Measurements from ENCODE around the gene PAX7. TPM values are rescaled to one million over a fixed set of nuclear protein-coding genes. Genes with fewer than 3 reads are reported as not detected.

Gene PAX7
- total and polyA plus RNA-seq, 2 donors (not counting 1 experiment from before 2014, with no cell fraction given), result not detected

- Histone ChIP-seq H3K79me2 (ENCODE audit: control insufficient read depth, insufficient read depth, low read length) (no peaks in the 10 kb centered on the region), H3K4me3 (ENCODE audit: control extremely low read depth in 1 of 5, extremely low read depth in 1 of 5, insufficient read depth in 1 of 5, low read depth in 2 of 5, low read length in 4 of 5) (no peak overlapping the region), H3K4me2 (replicated peaks; ENCODE audit: low read depth, low read length, poor library complexity, severe bottlenecking) (no peak overlapping the region), H4K20me1 (ENCODE audit: control insufficient read depth, insufficient read depth, low read length, poor library complexity, severe bottlenecking) (no peaks in the 10 kb centered on the region), H3K36me3 (replicated peaks in 1 of 2; ENCODE audit: control extremely low read depth in 1 of 2, control insufficient read depth in 1 of 2, extremely low read depth in 1 of 2, insufficient read depth in 2 of 2, low read length in 1 of 2) (no peaks in the 10 kb centered on the region), H3K27me3 (replicated peaks in 1 of 4; ENCODE audit: control extremely low read depth in 1 of 4, control insufficient read depth in 3 of 4, insufficient read depth in 4 of 4, low read length in 3 of 4) (peaks cover 0 to 3% (median 1%) of the 10 kb centered on the region in 4 experiments), H3K27ac (ENCODE audit: low read length in 2 of 2) (no peak overlapping the region), H3K4me1 (ENCODE audit: control insufficient read depth in 2 of 2, insufficient read depth in 2 of 2, low read length in 2 of 2) (no peaks in the 10 kb centered on the region), H3K9me3 (ENCODE audit: control extremely low read depth in 1 of 3, control insufficient read depth in 2 of 3, insufficient read depth in 1 of 3, low read length in 2 of 3) (peaks cover 0 to 7% (median 0%) of the 10 kb centered on the region in 3 donors), H3K9ac (ENCODE audit: low read length) (no peak overlapping the region), H2AFZ (ENCODE audit: insufficient read depth, low read depth, low read length, poor library complexity, severe bottlenecking) (no peak overlapping the region)
- peaks cover 29% of the 10 kb centered on the region for H3K27me3 Mint-ChIP-seq
- no peaks in the 10 kb centered on the region for H3K9me3 Mint-ChIP-seq (ENCODE audit: insufficient read depth)
- intact Hi-C loops (cut with micrococcal nuclease), result no loop called here
- no peak overlapping the region for H3K4me3 Mint-ChIP-seq
- POLR2A ChIA-PET, result no interaction called here
- DNase-seq, result no peak
- TF ChIP-seq EZH2 (IDR thresholded peaks at IDR 0.05; ENCODE audit: borderline replicate concordance, insufficient read depth, low read depth, low read length, poor library complexity, severe bottlenecking) (no peak), CTCF (IDR thresholded peaks at IDR 0.05) (no peak)
- ATAC-seq (ENCODE audit: low read depth), result no peak
- 79% methylated on average over 2 of the region's 6 CpGs for WGBS (ENCODE audit: insufficient coverage)
- CTCF ChIA-PET, result no interaction called here
- H3K4me1 Mint-ChIP-seq, result no peaks in the 10 kb centered on the region
- no peak overlapping the region for H3K27ac Mint-ChIP-seq
Measured at GRCh38 chr1:18739408-18739807, 108.8 kb downstream of the PAX7 start.

DNA sequence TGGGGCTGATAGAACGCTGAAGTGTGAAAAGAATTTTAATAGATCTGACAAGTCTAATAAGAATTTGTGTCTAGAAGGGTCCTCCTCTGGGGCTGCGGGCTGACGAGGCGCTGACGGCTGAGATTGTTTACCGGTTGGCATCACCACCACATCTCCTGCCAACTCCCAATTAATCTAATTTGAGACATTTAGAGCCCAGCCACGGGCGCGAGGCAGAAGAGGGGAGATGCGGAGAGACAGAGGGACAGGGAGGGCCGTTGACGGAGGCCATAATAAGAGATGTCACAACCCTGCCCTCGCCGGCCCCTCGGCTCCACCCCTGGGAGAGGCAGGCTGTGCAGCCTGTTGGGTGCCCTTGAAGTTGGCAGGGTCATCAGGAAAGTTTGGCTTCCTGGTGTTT is 109.3 kb downstream of the PAX7 start:
- Histone ChIP-seq H2AFZ (ENCODE audit: insufficient read depth, low read depth, low read length, poor library complexity, severe bottlenecking) (no peak overlapping the region), H3K27me3 (replicated peaks in 1 of 4; ENCODE audit: control extremely low read depth in 1 of 4, control insufficient read depth in 3 of 4, insufficient read depth in 4 of 4, low read length in 3 of 4) (peaks cover 0 to 3% (median 0%) of the 10 kb centered on the region in 4 experiments), H3K4me2 (replicated peaks; ENCODE audit: low read depth, low read length, poor library complexity, severe bottlenecking) (no peak overlapping the region), H3K9ac (ENCODE audit: low read length) (no peak overlapping the region), H3K9me3 (ENCODE audit: control extremely low read depth in 1 of 3, control insufficient read depth in 2 of 3, insufficient read depth in 1 of 3, low read length in 2 of 3) (peaks cover 0 to 8% (median 0%) of the 10 kb centered on the region in 3 donors), H3K79me2 (ENCODE audit: control insufficient read depth, insufficient read depth, low read length) (no peaks in the 10 kb centered on the region), H4K20me1 (ENCODE audit: control insufficient read depth, insufficient read depth, low read length, poor library complexity, severe bottlenecking) (no peaks in the 10 kb centered on the region), H3K4me1 (ENCODE audit: control insufficient read depth in 2 of 2, insufficient read depth in 2 of 2, low read length in 2 of 2) (no peaks in the 10 kb centered on the region), H3K27ac (ENCODE audit: low read length in 2 of 2) (no peak overlapping the region), H3K4me3 (ENCODE audit: control extremely low read depth in 1 of 5, extremely low read depth in 1 of 5, insufficient read depth in 1 of 5, low read depth in 2 of 5, low read length in 4 of 5) (no peak overlapping the region), H3K36me3 (replicated peaks in 1 of 2; ENCODE audit: control extremely low read depth in 1 of 2, control insufficient read depth in 1 of 2, extremely low read depth in 1 of 2, insufficient read depth in 2 of 2, low read length in 1 of 2) (no peaks in the 10 kb centered on the region)
- WGBS (ENCODE audit: insufficient coverage), result 82% methylated on average over 9 of the region's 15 CpGs
- ChIA-PET POLR2A (no interaction called here), CTCF (no interaction called here)
- no peak for DNase-seq
- no peak overlapping the region for H3K4me3 Mint-ChIP-seq
- no peaks in the 10 kb centered on the region for H3K4me1 Mint-ChIP-seq
- TF ChIP-seq EZH2 (IDR thresholded peaks at IDR 0.05; ENCODE audit: borderline replicate concordance, insufficient read depth, low read depth, low read length, poor library complexity, severe bottlenecking) (no peak), CTCF (IDR thresholded peaks at IDR 0.05) (no peak)
- ATAC-seq (ENCODE audit: low read depth), result no peak
- no peaks in the 10 kb centered on the region for H3K9me3 Mint-ChIP-seq (ENCODE audit: insufficient read depth)
- H3K27ac Mint-ChIP-seq, result no peak overlapping the region
- H3K27me3 Mint-ChIP-seq, result peaks cover 26% of the 10 kb centered on the region
- intact Hi-C loops (cut with micrococcal nuclease), result no loop called here

Measured in B cell (primary cell).